Karpas-422 (cell line): Measurements from ENCODE around the gene TVP23B. TPM values are rescaled to one million over a fixed set of nuclear protein-coding genes. Genes with fewer than 3 reads are reported as not detected.
"Not testable (repeated sequence)": the region's sequence is repeated elsewhere in the genome, so short reads cannot be mapped to it uniquely, and the experiment has no call there.

ENCODE experiments used
- DNase-seq: peaks from one replicate; pipeline ENCODE4 v3.0.0-alpha.2; 2015
- H2AFZ ChIP-seq: fragments of 200-600 bp; sonication (generic); 2 replicates; pipeline ENCODE4 v1.6.1; 2014; ENCODE audit warnings: antibody characterized with exemption, low read length, mixed read lengths
- H3K27ac ChIP-seq: fragments of 200-600 bp; sonication (generic); 2 replicates; pipeline ENCODE4 v1.5.1; 2014; ENCODE audit warnings: mild to moderate bottlenecking, low read length, moderate library complexity
- H3K27me3 ChIP-seq: fragments of 200-600 bp; sonication (generic); 2 replicates; pipeline ENCODE4 v1.6.1; 2014; ENCODE audit warnings: low read length, mixed read lengths
- H3K36me3 ChIP-seq: fragments of 200-600 bp; sonication (generic); 2 replicates; pipeline ENCODE4 v1.6.1; 2014; ENCODE audit warnings: low read length, mixed read lengths; ENCODE audit not compliant: insufficient read depth
- H3K4me1 ChIP-seq: fragments of 200-600 bp; sonication (generic); 2 replicates; pipeline ENCODE4 v1.6.1; 2014; ENCODE audit warnings: mild to moderate bottlenecking, low read length, mixed read lengths
- H3K4me2 ChIP-seq: fragments of 200-600 bp; sonication (generic); 2 replicates; pipeline ENCODE4 v1.6.1; 2014; ENCODE audit warnings: low read length, low read depth, mild to moderate bottlenecking; ENCODE audit not compliant: poor library complexity, severe bottlenecking
- H3K4me3 ChIP-seq: fragments of 200-600 bp; sonication (generic); 2 replicates; pipeline ENCODE4 v1.5.1; 2014; ENCODE audit warnings: mild to moderate bottlenecking, antibody characterized with exemption, low read length, mixed read lengths
- H3K79me2 ChIP-seq: fragments of 200-600 bp; sonication (generic); 2 replicates; pipeline ENCODE4 v1.6.1; 2014; ENCODE audit warnings: mild to moderate bottlenecking, low read length, mixed read lengths
- H3K9ac ChIP-seq: fragments of 200-600 bp; sonication (generic); 2 replicates; pipeline ENCODE4 v1.6.0; 2014; ENCODE audit warnings: low read length
- H3K9me2 ChIP-seq: fragments of 200-600 bp; sonication (generic), shearing (Covaris generic); replicated peaks from 2 replicates; pipeline ENCODE4 v1.6.0; 2014; ENCODE audit warnings: mild to moderate bottlenecking, low read length, moderate library complexity; ENCODE audit not compliant: insufficient read depth
- H3K9me3 ChIP-seq: fragments of 300-700, 200-600 bp; sonication (generic); 2 replicates; pipeline ENCODE4 v1.6.1; 2014; ENCODE audit warnings: low read length, mixed read lengths
- H4K20me1 ChIP-seq: fragments of 200-600 bp; sonication (generic); 2 replicates; pipeline ENCODE4 v1.6.1; 2014; ENCODE audit warnings: mild to moderate bottlenecking, antibody characterized with exemption, low read length, low read depth; ENCODE audit not compliant: insufficient read depth
- total RNA-seq: library from RNA; depleted of rRNA; stranded (reverse); fragments of >200 nt; shearing (Covaris generic); gene quantifications from 2 replicates; pipeline ENCODE4 v1.2.3, GENCODE V29; 2014; ENCODE audit warnings: low replicate concordance; rRNA removed

Gene TVP23B
- 21.1 and 26.8 TPM in 2 replicates for total RNA-seq

DNA sequence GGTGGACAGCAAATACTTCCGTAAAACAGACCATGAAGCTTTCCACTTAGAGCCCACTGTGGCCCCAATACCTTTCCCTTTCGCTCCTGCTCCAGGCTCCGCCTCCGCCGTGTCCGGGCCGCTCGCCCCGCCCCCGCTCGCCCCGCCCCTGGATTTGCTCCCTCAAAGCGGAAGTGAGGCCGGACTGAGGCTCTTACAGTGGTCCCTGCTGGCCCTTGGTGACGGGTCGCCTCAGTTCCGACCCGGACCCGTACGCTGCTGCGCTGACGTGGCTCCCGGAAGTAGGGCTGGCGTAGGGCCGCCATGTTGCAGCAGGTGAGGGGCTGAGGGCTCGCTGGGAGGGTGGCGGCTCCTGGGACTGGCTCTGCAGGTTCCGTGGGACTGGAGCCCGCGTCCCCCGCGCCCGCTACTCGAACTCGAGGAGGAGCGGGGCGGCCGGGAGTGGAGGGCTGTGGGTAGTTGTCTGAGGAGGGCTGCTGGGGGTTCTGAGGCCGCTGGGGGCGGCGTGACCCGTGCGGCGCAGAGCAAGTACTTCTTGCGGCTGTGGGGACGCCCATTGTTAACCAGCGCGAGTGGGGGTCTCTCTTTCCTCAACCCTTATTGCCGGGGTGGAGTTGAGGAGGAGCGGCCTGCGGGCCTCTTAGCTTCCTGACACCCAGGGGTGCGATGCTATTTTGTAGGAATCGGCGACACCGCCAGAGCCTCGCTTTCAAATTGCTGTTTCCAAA lies at the start of gene TVP23B:
Gene TVP23B (plus strand): TSS at position 193 of the 728 bp plus-strand sequence. CDS start 111 bp downstream, at position 304.
- not testable (repeated sequence) for H4K20me1 ChIP-seq, H3K4me1 ChIP-seq, H3K36me3 ChIP-seq, H3K9me3 ChIP-seq, H3K27ac ChIP-seq, H3K9me2 ChIP-seq, H3K27me3 ChIP-seq
- H3K9ac ChIP-seq = peak within 1 kb of the TSS; percentile 71
- H2AFZ ChIP-seq = peak within 1 kb of the TSS; percentile 49; the same call in 1 of the 2 replicates
- peak within 1 kb of the TSS; percentile 63 for H3K4me2 ChIP-seq
- H3K79me2 ChIP-seq = peaks cover 33% of the 10 kb centered on the region
- peak within 1 kb of the TSS; percentile 72 for H3K4me3 ChIP-seq
- DNase-seq = peak; percentile 99

GRCh38 chr17:18732438-18732837 lies 48.5 kb upstream of the TVP23B start:
- DNase-seq, H3K4me2 ChIP-seq, H4K20me1 ChIP-seq, H3K27ac ChIP-seq, H3K36me3 ChIP-seq, H2AFZ ChIP-seq, H3K4me1 ChIP-seq, H3K4me3 ChIP-seq, H3K9me2 ChIP-seq, H3K9ac ChIP-seq, H3K9me3 ChIP-seq, H3K27me3 ChIP-seq, H3K79me2 ChIP-seq: not testable (repeated sequence)

GRCh38 chr17:18733350-18733749 lies 47.6 kb upstream of the TVP23B start:
- H3K9ac ChIP-seq, H3K4me1 ChIP-seq, H3K9me2 ChIP-seq, H3K9me3 ChIP-seq, H2AFZ ChIP-seq, H3K36me3 ChIP-seq, H3K4me3 ChIP-seq, H3K79me2 ChIP-seq, H4K20me1 ChIP-seq, H3K4me2 ChIP-seq, H3K27ac ChIP-seq, DNase-seq, H3K27me3 ChIP-seq: not testable (repeated sequence)

- DNase-seq, H3K4me2 ChIP-seq, H3K36me3 ChIP-seq, H3K27me3 ChIP-seq, H4K20me1 ChIP-seq, H3K9ac ChIP-seq, H3K79me2 ChIP-seq, H2AFZ ChIP-seq, H3K9me3 ChIP-seq, H3K27ac ChIP-seq, H3K4me3 ChIP-seq, H3K9me2 ChIP-seq, H3K4me1 ChIP-seq: not testable (repeated sequence)
Measured at GRCh38 chr17:18739616-18740391, 41.2 kb upstream of the TVP23B start.

DNA sequence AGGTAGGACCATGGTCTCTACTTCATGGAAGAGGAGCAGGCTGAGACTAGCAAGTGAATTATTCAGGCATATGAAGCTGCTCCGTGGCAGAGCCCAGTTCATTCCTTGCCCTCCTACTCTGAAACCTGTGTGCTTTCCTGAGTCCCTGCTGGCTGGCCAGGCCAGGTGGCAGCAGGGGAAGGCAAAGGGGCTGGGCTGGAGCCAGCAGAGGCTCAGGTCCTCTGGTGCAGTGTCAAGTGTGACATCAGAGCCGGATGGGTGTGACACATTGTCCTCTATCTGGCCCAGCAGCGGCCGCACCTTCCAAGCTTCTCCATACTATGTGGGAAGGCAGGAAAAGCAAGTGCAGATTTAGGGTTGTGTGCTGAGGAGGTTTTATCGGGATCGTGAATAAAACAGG lies 39.8 kb upstream of the TVP23B start:
- H4K20me1 ChIP-seq, H3K4me2 ChIP-seq, H3K9ac ChIP-seq, H3K27me3 ChIP-seq, DNase-seq, H3K4me3 ChIP-seq, H2AFZ ChIP-seq, H3K36me3 ChIP-seq, H3K79me2 ChIP-seq, H3K4me1 ChIP-seq, H3K9me2 ChIP-seq, H3K9me3 ChIP-seq, H3K27ac ChIP-seq: not testable (repeated sequence)

GRCh38 chr17:18743699-18744421 lies 37.1 kb upstream of the TVP23B start, which contains the start of gene FBXW10:
Gene FBXW10 (plus strand): TSS chr17:18744054. CDS start chr17:18744245, 191 bp downstream.
- not testable (repeated sequence) for H2AFZ ChIP-seq, H3K4me2 ChIP-seq

DNA sequence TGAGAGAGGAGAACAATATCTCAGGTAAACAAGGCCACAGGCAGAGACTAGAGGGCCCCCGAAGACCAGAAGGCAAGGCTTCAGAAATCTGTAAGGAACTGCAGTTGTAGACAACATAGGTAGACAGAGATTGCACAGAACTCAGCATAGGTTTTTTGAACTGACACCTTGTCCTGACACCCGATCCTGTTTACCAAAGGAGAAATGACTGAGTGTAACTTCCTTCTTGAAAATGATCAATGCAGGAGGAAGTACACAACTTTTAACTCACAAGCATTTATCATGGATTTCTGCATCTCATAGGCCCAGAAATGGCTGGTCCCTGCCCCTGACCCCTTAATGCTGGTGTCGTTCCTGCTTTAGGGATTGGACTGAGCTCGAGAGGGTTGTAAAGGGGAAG lies 36.3 kb upstream of the TVP23B start:
- H3K27ac ChIP-seq, H3K79me2 ChIP-seq, H2AFZ ChIP-seq, H3K9ac ChIP-seq, H3K4me3 ChIP-seq, H3K27me3 ChIP-seq, H3K9me3 ChIP-seq, H3K9me2 ChIP-seq, H3K36me3 ChIP-seq, H3K4me2 ChIP-seq, DNase-seq, H4K20me1 ChIP-seq, H3K4me1 ChIP-seq: not testable (repeated sequence)

More at GRCh38 chr17:18743699-18744421, 37.1 kb upstream of the TVP23B start, which contains the start of gene FBXW10:
- not testable (repeated sequence) for H3K27me3 ChIP-seq, H3K27ac ChIP-seq, H3K36me3 ChIP-seq, H3K4me3 ChIP-seq, H3K9me2 ChIP-seq, H3K9ac ChIP-seq, H4K20me1 ChIP-seq, H3K4me1 ChIP-seq, DNase-seq, H3K79me2 ChIP-seq, H3K9me3 ChIP-seq

GRCh38 chr17:18746551-18746950 lies 34.4 kb upstream of the TVP23B start:
- H3K9ac ChIP-seq, H3K4me2 ChIP-seq, H3K4me1 ChIP-seq, H3K79me2 ChIP-seq, H2AFZ ChIP-seq, H3K9me2 ChIP-seq, H3K27me3 ChIP-seq, H3K4me3 ChIP-seq, H4K20me1 ChIP-seq, H3K9me3 ChIP-seq, H3K27ac ChIP-seq, H3K36me3 ChIP-seq, DNase-seq: not testable (repeated sequence)
